Measurements from ENCODE around the gene PPP2R5E. TPM values are rescaled to one million over a fixed set of nuclear protein-coding genes. Genes with fewer than 3 reads are reported as not detected.
A peak's percentile ranks its signal among the peaks of the same experiment; 100 is the strongest.

Gene PPP2R5E
- total and polyA plus RNA-seq, 7 experiments from 2014 or later: 29.2 to 47.8 (median 37.5) TPM

GRCh38 chr14:63436286-63437098 lies 106.7 kb downstream of the PPP2R5E start:
- Histone ChIP-seq H3K27me3 (ENCODE audit: control insufficient read depth in 2 of 2, insufficient read depth in 2 of 2, low read length in 2 of 2) (no peaks in the 10 kb centered on the region), H3K9me3 (ENCODE audit: control insufficient read depth in 2 of 3, low read length in 3 of 3) (no peaks in the 10 kb centered on the region), H3K4me3 (ENCODE audit: low read length) (no peak overlapping the region), H3K27ac (ENCODE audit: low read depth, low read length) (no peak overlapping the region), H3K36me3 (ENCODE audit: control insufficient read depth in 2 of 3, insufficient read depth in 3 of 3, low read length in 3 of 3) (no peaks in the 10 kb centered on the region), H3K4me1 (ENCODE audit: control insufficient read depth in 2 of 2, insufficient read depth in 2 of 2, low read length in 2 of 2) (peaks cover 0 to 19% of the 10 kb centered on the region in 2 donors)
- Mint-ChIP-seq H3K4me3 (peak overlapping the region in 3 of 10 donors; percentile 7 to 41 (median 21)), H3K9me3 (no peaks in the 10 kb centered on the region), H3K27ac (peak overlapping the region in 4 of 9 donors; percentile 23 to 51 (median 33)), H3K27me3 (no peaks in the 10 kb centered on the region), H3K4me1 (peaks cover 43 to 83% (median 78%) of the 10 kb centered on the region in 7 donors), H3K36me3 (peaks cover 0 to 19% (median 8%) of the 10 kb centered on the region in 5 donors)
- DNase-seq (no peak), ATAC-seq (no peak)
- ChIA-PET POLR2A (no interaction called here), CTCF (no interaction called here)
- intact Hi-C loops (cut with micrococcal nuclease): no loop called here

- peak overlapping the region in 4 of 10 donors; percentile 21 to 41 (median 28) for H3K4me3 Mint-ChIP-seq
Observed at GRCh38 chr14:63435838-63436237, 107.3 kb downstream of the PPP2R5E start.

GRCh38 chr14:63435204-63435603 lies 108.0 kb downstream of the PPP2R5E start:
- Histone ChIP-seq H3K4me1 (ENCODE audit: control insufficient read depth in 2 of 2, insufficient read depth in 2 of 2, low read length in 2 of 2) (peaks cover 0 to 19% of the 10 kb centered on the region in 2 donors), H3K27ac (ENCODE audit: low read depth, low read length) (no peak overlapping the region), H3K27me3 (ENCODE audit: control insufficient read depth in 2 of 2, insufficient read depth in 2 of 2, low read length in 2 of 2) (no peaks in the 10 kb centered on the region), H3K9me3 (ENCODE audit: control insufficient read depth in 2 of 3, low read length in 3 of 3) (no peaks in the 10 kb centered on the region), H3K4me3 (ENCODE audit: low read length) (no peak overlapping the region), H3K36me3 (ENCODE audit: control insufficient read depth in 2 of 3, insufficient read depth in 3 of 3, low read length in 3 of 3) (no peaks in the 10 kb centered on the region)
- ChIA-PET POLR2A (no interaction called here), CTCF (no interaction called here)
- H3K9me3 Mint-ChIP-seq: no peaks in the 10 kb centered on the region
- DNase-seq (no peak), ATAC-seq (no peak)
- intact Hi-C loops (cut with micrococcal nuclease): no loop called here
- no peaks in the 10 kb centered on the region for H3K27me3 Mint-ChIP-seq
- peaks cover 42 to 75% (median 70%) of the 10 kb centered on the region in 7 donors for H3K4me1 Mint-ChIP-seq
- peak overlapping the region in 3 of 9 donors; percentile 11 to 25 (median 23) for H3K27ac Mint-ChIP-seq
- peak overlapping the region in 8 of 10 donors; percentile 1 to 32 (median 14) for H3K4me3 Mint-ChIP-seq
- H3K36me3 Mint-ChIP-seq: peaks cover 0 to 13% (median 4%) of the 10 kb centered on the region in 5 donors

More at GRCh38 chr14:63435838-63436237, 107.3 kb downstream of the PPP2R5E start:
- no peaks in the 10 kb centered on the region for H3K27me3 Mint-ChIP-seq
- no peak overlapping the region for H3K27ac ChIP-seq (ENCODE audit: low read depth, low read length)
- no peaks in the 10 kb centered on the region for H3K27me3 ChIP-seq (ENCODE audit: control insufficient read depth in 2 of 2, insufficient read depth in 2 of 2, low read length in 2 of 2)
- intact Hi-C loops (cut with micrococcal nuclease): no loop called here
- DNase-seq (no peak), ATAC-seq (no peak)
- no peaks in the 10 kb centered on the region for H3K9me3 ChIP-seq (ENCODE audit: control insufficient read depth in 2 of 3, low read length in 3 of 3)
- peaks cover 0 to 19% of the 10 kb centered on the region in 2 donors for H3K4me1 ChIP-seq (ENCODE audit: control insufficient read depth in 2 of 2, insufficient read depth in 2 of 2, low read length in 2 of 2)
- H3K4me1 Mint-ChIP-seq: peaks cover 43 to 78% (median 73%) of the 10 kb centered on the region in 7 donors
- no peaks in the 10 kb centered on the region for H3K36me3 ChIP-seq (ENCODE audit: control insufficient read depth in 2 of 3, insufficient read depth in 3 of 3, low read length in 3 of 3)
- H3K27ac Mint-ChIP-seq: peak overlapping the region in 1 of 9 donors; percentile 25
- H3K4me3 ChIP-seq (ENCODE audit: low read length): no peak overlapping the region
- ChIA-PET POLR2A (no interaction called here), CTCF (no interaction called here)
- H3K9me3 Mint-ChIP-seq: no peaks in the 10 kb centered on the region
- H3K36me3 Mint-ChIP-seq: peaks cover 0 to 15% (median 4%) of the 10 kb centered on the region in 5 donors

GRCh38 chr14:63432888-63433552 lies 110.2 kb downstream of the PPP2R5E start:
- Histone ChIP-seq H3K9me3 (ENCODE audit: control insufficient read depth in 2 of 3, low read length in 3 of 3) (no peaks in the 10 kb centered on the region), H3K4me3 (ENCODE audit: low read length) (no peak overlapping the region), H3K27ac (ENCODE audit: low read depth, low read length) (no peak overlapping the region), H3K27me3 (ENCODE audit: control insufficient read depth in 2 of 2, insufficient read depth in 2 of 2, low read length in 2 of 2) (no peaks in the 10 kb centered on the region), H3K4me1 (ENCODE audit: control insufficient read depth in 2 of 2, insufficient read depth in 2 of 2, low read length in 2 of 2) (peaks cover 0 to 11% of the 10 kb centered on the region in 2 donors), H3K36me3 (ENCODE audit: control insufficient read depth in 2 of 3, insufficient read depth in 3 of 3, low read length in 3 of 3) (no peaks in the 10 kb centered on the region)
- Mint-ChIP-seq H3K27me3 (no peaks in the 10 kb centered on the region), H3K27ac (no peak overlapping the region), H3K36me3 (peaks cover 0 to 9% (median 4%) of the 10 kb centered on the region in 5 donors), H3K4me1 (peaks cover 31 to 68% (median 61%) of the 10 kb centered on the region in 7 donors), H3K9me3 (no peaks in the 10 kb centered on the region), H3K4me3 (no peak overlapping the region)
- ChIA-PET POLR2A (no interaction called here), CTCF (no interaction called here)
- intact Hi-C loops (cut with micrococcal nuclease): no loop called here
- no peak for DNase-seq
- no peak for ATAC-seq

- CTCF ChIA-PET: no interaction called here
- Histone ChIP-seq H3K36me3 (ENCODE audit: control insufficient read depth in 2 of 3, insufficient read depth in 3 of 3, low read length in 3 of 3) (no peaks in the 10 kb centered on the region), H3K9me3 (ENCODE audit: control insufficient read depth in 2 of 3, low read length in 3 of 3) (no peaks in the 10 kb centered on the region), H3K27ac (ENCODE audit: low read depth, low read length) (no peak overlapping the region), H3K27me3 (ENCODE audit: control insufficient read depth in 2 of 2, insufficient read depth in 2 of 2, low read length in 2 of 2) (no peaks in the 10 kb centered on the region), H3K4me1 (ENCODE audit: control insufficient read depth in 2 of 2, insufficient read depth in 2 of 2, low read length in 2 of 2) (peaks cover 0 to 11% of the 10 kb centered on the region in 2 donors), H3K4me3 (ENCODE audit: low read length) (no peak overlapping the region)
- ATAC-seq (no peak), DNase-seq (no peak)
- no peaks in the 10 kb centered on the region for H3K9me3 Mint-ChIP-seq
- no peak overlapping the region for H3K4me3 Mint-ChIP-seq
- no peaks in the 10 kb centered on the region for H3K27me3 Mint-ChIP-seq
- peaks cover 28 to 64% (median 56%) of the 10 kb centered on the region in 7 donors for H3K4me1 Mint-ChIP-seq
- intact Hi-C loops (cut with micrococcal nuclease): no loop called here
- POLR2A ChIA-PET: no interaction called here
- no peak overlapping the region for H3K27ac Mint-ChIP-seq
- H3K36me3 Mint-ChIP-seq: peaks cover 0 to 9% (median 2%) of the 10 kb centered on the region in 5 donors
Observed at GRCh38 chr14:63432228-63432627, 110.9 kb downstream of the PPP2R5E start.

- POLR2A ChIA-PET: no interaction called here
Observed at GRCh38 chr14:63431466-63431865, 111.7 kb downstream of the PPP2R5E start.

More at GRCh38 chr14:63431466-63431865, 111.7 kb downstream of the PPP2R5E start:
- H3K27me3 ChIP-seq (ENCODE audit: control insufficient read depth in 2 of 2, insufficient read depth in 2 of 2, low read length in 2 of 2): no peaks in the 10 kb centered on the region
- ATAC-seq (no peak), DNase-seq (no peak)
- H3K9me3 Mint-ChIP-seq: no peaks in the 10 kb centered on the region
- H3K36me3 ChIP-seq (ENCODE audit: control insufficient read depth in 2 of 3, insufficient read depth in 3 of 3, low read length in 3 of 3): no peaks in the 10 kb centered on the region
- H3K27ac Mint-ChIP-seq: no peak overlapping the region
- H3K4me3 Mint-ChIP-seq: no peak overlapping the region
- H3K9me3 ChIP-seq (ENCODE audit: control insufficient read depth in 2 of 3, low read length in 3 of 3): no peaks in the 10 kb centered on the region
- H3K27ac ChIP-seq (ENCODE audit: low read depth, low read length): no peak overlapping the region
- intact Hi-C loops (cut with micrococcal nuclease): no loop called here
- H3K27me3 Mint-ChIP-seq: no peaks in the 10 kb centered on the region
- CTCF ChIA-PET: interaction anchor here (0.6 kb wide), 1 partner anchor 11 kb away, joined by 4 read pairs; no protein-coding TSS in a partner anchor
- peaks cover 0 to 7% of the 10 kb centered on the region in 2 donors for H3K4me1 ChIP-seq (ENCODE audit: control insufficient read depth in 2 of 2, insufficient read depth in 2 of 2, low read length in 2 of 2)
- peaks cover 0 to 9% (median 2%) of the 10 kb centered on the region in 5 donors for H3K36me3 Mint-ChIP-seq
- H3K4me3 ChIP-seq (ENCODE audit: low read length): no peak overlapping the region
- H3K4me1 Mint-ChIP-seq: peaks cover 25 to 61% (median 49%) of the 10 kb centered on the region in 7 donors
